NCI-H1417 treated with DMSO at 0.1 percent for 48 hours (cell line): ENCODE results near the gene PRODH.
"Not testable (repeated sequence)": the region's sequence is repeated elsewhere in the genome, so short reads cannot be mapped to it uniquely, and the experiment has no call there.

ENCODE experiments used
- DNase-seq: peaks from one replicate; lab custom pipeline; 2025; lab: John Stamatoyannopoulos, UW

The PRODH gene

GRCh38 chr22:18968011-18968749, 32.1 kb upstream of the PRODH start:
- DNase-seq: no peak

DNA sequence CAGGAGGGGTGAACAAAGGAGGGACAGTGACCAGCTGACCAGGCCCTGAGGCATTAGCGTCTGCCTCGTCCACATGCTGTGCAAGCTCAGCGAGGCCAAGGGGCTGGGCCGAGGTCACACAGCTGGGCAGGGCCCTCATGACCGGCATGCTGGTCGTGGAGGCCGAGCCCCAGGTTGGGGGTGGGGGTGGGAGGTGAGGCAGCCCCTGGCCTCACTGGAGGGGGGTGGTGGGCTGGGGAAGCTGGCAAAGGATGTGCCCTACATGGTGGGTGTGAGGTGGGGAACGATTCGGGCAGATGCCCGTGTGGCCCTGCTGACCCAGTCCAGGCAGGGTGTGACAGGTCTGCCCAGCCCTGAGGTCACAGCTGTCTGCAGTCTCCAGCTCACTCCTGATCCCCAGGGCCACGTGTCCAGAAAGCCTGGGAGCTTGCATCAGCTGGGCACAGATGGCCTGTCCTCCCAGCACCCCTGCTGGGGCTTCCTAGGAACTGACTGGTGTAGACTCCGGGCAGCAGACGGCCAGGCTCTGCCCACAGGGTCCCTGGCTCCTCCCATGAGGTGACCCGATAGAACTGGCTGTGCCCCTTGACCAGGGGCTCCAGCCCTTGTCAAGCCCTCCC, 31.4 kb upstream of the PRODH start:
- DNase-seq: not testable (repeated sequence)

- no peak for DNase-seq
Observed at GRCh38 chr22:18966748-18967147, 30.7 kb upstream of the PRODH start.

DNA sequence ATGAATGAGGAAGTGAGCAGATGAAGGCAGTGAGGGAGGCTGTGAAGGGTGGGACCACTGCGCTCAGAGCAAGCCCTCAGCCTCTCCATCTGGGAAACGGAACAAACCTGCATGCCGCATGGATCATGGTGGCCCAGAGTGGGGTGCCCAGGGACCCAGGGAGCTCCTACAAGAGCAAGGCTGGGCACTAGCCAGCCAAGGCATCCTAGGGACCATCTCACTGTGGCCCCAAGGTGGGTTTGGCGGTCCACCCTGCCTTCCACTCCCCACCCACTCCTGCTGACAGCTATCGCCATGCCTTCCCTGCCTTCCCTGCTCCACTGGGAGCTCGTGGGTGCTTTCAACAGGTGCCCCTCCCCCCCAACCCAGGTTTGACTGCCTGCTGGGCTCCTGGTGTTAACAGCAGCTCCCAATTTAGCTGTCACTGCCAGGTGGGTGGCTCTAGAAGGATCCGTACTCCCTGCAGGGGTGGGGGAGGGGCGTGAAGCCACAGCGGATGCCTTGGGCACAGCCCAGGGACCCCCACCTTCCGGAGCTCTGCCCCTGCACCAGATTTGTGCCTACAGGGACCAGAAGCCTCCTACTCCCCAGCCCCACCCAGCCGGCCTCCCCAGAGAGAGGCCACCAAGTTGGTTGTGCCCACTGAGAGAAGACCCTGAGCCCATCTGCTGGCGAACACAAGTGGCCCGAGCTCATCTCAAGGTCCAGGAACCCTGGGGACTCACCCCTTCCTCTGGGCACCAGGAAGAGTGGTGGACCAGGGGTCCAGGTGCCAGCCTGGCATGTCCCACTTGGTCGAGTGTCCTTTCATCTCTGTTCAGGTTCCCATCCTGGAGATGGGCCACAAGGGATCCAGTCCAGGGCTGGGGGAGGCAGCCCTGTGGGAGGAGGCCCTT, 29.7 kb upstream of the PRODH start:
- DNase-seq: no peak

- DNase-seq: not testable (repeated sequence)
Observed at GRCh38 chr22:18964501-18965265, 28.6 kb upstream of the PRODH start.

GRCh38 chr22:18964051-18964450, 28.0 kb upstream of the PRODH start:
- not testable (repeated sequence) for DNase-seq

DNA sequence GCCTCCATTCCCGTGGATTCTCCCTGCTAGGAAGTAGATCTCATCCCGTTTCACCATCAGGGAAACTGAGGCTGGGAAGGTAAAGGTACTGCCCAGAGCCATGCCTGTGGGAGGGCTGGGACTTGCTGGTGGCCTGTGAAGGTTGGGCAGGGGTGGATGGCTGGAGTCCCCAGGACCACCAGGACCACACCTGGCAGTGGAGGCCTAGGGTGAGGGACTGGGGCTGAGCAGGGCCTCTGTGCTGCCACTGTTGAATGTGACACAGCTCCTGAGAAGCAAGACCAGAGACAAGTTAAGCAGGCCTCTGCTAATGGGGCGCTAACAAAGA, 26.2 kb upstream of the PRODH start:
- no peak for DNase-seq

GRCh38 chr22:18961632-18962307, 25.7 kb upstream of the PRODH start:
- not testable (repeated sequence) for DNase-seq

- DNase-seq: not testable (repeated sequence)
Observed at GRCh38 chr22:18961201-18961600, 25.1 kb upstream of the PRODH start.

GRCh38 chr22:18960166-18960820, 24.2 kb upstream of the PRODH start:
- DNase-seq: not testable (repeated sequence)

GRCh38 chr22:18959741-18960140, 23.6 kb upstream of the PRODH start:
- not testable (repeated sequence) for DNase-seq

DNA sequence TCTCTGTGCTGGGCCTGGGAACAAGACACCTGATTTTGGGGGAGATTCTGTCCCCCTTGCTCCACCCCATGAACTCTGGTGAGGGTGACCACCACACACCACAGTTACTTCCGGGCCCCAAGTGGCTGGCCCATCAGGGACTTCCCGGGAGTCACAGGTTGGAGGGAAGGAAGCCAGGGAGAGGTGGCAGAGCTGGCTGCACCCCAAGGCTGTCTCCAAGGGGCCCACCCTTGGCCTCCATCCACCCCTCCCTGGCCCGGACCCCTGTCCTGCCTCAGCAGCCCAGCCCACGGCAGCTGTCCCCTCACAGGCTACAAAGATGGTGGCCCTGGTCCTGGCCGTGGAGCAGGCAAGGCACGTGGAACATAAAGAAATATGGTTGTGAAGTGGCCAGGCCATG, 23.2 kb upstream of the PRODH start:
- DNase-seq: not testable (repeated sequence)

DNA sequence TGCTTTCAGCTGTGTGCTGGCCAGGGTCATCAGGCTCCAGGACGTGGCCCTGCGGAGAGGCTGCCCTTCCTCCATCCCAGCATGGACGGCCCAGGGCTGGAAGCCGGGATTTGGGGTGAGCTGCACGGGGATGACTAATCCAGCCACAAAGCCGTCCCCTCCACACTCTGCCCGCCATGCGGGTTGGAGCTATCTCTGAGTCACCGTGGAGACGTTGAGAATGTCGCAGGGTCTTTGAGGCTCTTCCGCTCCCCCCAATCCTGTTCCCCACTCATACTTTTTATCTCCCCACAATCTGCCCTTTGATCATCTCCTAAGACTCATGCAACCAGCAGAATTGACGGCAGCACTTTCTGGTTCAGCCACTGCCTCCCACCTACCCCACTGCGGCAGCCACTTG, 22.6 kb upstream of the PRODH start:
- not testable (repeated sequence) for DNase-seq

DNA sequence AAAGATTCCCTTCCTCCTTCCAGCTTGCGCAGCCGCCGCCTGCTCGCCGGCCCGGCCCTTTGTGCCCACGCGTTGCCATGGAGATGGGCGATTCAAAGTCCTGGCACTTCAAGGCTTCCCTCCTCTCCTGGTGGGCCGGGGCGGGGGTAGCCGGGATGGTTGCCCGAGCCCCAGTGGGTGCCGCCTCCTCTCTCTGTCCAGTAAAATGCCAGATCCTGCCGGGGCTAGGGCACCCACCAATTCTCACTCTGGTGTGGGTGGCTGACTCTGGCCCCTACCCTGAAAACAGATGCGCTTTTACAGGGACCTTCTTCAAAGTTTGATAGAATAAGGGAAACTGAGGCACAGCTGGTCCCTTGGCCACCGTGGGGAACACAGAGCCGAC, 22.2 kb upstream of the PRODH start:
- not testable (repeated sequence) for DNase-seq

DNA sequence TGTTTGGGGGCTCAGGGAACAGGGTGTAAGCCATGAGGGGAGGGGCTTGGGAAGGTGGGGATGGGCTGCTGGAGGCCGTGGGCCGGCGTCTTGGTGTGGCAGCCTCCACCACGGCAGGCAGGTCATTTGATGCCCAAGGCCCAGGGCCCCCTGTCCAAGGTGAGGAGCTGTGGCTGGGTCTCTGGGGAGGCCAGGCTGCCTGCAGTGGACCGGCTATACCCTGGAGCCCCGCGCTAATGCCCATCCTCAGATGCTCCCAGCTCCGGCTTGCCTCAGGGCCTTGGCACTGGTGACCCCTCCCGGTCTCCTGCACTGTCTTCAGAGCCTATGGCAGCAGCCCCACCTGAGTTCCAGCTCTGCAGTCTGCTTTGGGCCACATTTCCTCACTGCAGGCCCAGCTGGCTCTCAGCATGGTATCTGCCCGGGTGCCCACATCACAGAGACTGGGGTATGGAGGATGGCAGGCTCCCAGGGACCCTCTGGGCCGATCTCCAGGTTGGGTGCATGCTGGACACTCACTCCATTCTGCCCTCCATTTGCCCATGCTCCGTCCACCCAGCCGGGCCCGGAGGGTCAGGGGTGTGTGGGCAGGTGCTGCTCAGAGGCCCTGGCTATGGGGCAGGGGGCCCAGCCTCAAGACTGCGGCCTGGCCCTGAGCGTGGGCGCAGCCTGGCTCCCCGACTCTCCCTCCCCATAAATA, 21.7 kb upstream of the PRODH start:
- not testable (repeated sequence) for DNase-seq

DNA sequence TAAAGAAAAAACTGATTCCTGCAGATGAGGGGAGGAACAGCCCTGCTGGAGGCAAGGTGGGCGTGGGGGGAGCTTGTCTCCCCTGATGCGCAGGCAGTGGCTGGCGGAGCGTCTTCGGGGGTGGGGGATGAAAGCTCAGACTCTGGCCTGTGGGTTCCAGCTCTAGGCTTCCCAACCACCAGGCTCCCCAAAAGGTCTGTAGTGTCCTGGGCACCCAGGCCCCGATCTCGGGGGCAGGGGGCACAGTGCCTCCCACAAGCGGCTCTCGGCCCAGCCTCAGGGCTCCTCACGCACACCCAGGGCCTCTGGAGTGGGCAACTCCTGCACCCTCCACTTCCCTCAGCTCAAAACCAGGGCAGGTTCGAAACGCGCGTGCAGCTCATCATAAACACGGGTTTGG, 20.9 kb upstream of the PRODH start:
- DNase-seq: not testable (repeated sequence)

GRCh38 chr22:18956121-18956895, 20.2 kb upstream of the PRODH start:
- DNase-seq: not testable (repeated sequence)

GRCh38 chr22:18955696-18956095, 19.6 kb upstream of the PRODH start:
- no peak for DNase-seq

DNA sequence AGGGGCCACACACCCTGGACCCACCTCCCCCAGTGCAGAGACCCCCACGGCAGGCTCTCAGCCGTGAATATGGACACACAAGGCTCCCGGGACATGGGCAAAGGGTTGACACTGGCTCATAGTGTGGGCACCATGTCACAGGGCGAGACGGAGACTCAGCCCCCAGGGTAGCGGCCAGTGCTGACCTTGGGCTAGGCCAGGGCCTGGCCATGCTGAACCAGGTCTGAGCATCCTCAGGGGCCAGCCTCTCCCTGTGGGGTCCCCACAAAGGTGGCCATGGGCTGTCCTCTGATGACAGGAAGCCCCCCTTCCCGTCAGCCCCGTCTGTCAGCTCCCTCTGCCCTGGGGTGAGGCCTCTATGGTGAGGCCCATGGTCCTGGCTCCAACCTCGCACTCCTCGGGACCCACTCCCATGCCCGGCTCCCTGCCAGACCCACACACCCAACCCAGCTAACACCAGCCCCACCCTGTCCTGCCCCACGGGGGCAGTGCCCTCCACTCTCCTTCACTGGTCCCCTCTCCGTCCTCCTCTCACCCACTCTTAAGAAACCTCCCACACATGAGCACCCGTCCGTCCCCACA, 19.0 kb upstream of the PRODH start:
- no peak for DNase-seq
